ENCODE results near the gene INF2. TPM values are rescaled to one million over a fixed set of nuclear protein-coding genes. Genes with fewer than 3 reads are reported as not detected.

INF2 gene
- total and polyA plus RNA-seq, 2 experiments from 2014 or later: 36.7 to 75.5 TPM

DNA sequence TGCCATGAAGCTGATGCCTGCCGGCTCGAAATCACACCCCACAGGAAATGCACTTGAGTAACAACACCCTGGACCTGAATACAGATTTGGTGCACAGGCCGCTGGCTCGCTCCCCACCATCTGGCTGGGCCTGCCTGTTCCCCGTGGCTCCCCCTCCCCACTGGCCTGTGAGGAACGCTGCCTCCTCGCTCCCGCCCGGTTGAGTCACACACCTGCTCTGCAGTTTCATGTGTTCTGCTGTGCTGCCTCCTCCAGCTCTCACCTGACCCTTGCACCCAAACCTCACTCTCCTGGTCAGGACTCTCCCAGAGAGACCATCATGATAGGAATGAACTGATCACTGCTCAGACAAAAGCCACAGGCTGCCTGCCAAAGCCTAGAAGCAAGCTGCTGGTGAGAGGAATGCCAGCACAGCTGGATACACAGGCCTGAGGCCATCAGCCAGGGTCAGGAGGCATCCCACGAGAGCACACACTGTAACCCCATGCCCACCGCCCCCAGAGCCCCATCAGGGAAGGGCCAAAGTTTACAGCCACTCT, 59.8 kb downstream of the INF2 start:
- Histone ChIP-seq H3K79me2 (replicated peaks; ENCODE audit: insufficient read depth) (peaks cover 10% of the 10 kb centered on the region), H3K4me2 (no peak overlapping the region), H3K27ac (ENCODE audit: low read depth) (no peak overlapping the region), H2AFZ (no peak overlapping the region), H3K27me3 (ENCODE audit: insufficient read depth) (no peaks in the 10 kb centered on the region), H3F3A (replicated peaks; ENCODE audit: low read depth) (no peaks in the 10 kb centered on the region), H3K36me3 (ENCODE audit: insufficient read depth) (peaks cover 5% of the 10 kb centered on the region; the same call in 1 of the 2 replicates), H4K20me1 (replicated peaks; ENCODE audit: insufficient read depth) (peaks cover 7% of the 10 kb centered on the region; the same call in 1 of the 2 replicates), H3K4me1 (ENCODE audit: insufficient read depth) (peaks cover 3% of the 10 kb centered on the region; the same call in 1 of the 2 replicates), H3K4me3 (no peak overlapping the region), H3K9me2 (ENCODE audit: insufficient read depth) (no peaks in the 10 kb centered on the region)
- no peak for ATAC-seq
- peaks cover 21% of the 10 kb centered on the region for H3K27me3 Mint-ChIP-seq (ENCODE audit: insufficient read depth, low read depth, poor library complexity)
- H3K27ac Mint-ChIP-seq: no peak overlapping the region
- peaks cover 10% of the 10 kb centered on the region for H3K4me1 Mint-ChIP-seq
- H3K4me3 Mint-ChIP-seq: no peak overlapping the region
- no peak for TF ChIP-seq ZNF331 (CRISPR knock-in tag; IDR thresholded peaks at IDR 0.05; ENCODE audit: low read depth)
- TF ChIP-seq, protein P1, sequence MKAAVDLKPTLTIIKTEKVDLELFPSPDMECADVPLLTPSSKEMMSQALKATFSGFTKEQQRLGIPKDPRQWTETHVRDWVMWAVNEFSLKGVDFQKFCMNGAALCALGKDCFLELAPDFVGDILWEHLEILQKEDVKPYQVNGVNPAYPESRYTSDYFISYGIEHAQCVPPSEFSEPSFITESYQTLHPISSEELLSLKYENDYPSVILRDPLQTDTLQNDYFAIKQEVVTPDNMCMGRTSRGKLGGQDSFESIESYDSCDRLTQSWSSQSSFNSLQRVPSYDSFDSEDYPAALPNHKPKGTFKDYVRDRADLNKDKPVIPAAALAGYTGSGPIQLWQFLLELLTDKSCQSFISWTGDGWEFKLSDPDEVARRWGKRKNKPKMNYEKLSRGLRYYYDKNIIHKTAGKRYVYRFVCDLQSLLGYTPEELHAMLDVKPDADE (IDR thresholded peaks at IDR 0.05): no peak
- TF ChIP-seq STAT1 (IDR thresholded peaks at IDR 0.05; ENCODE audit: unreplicated experiment): no peak
- TF ChIP-seq, protein P2, sequence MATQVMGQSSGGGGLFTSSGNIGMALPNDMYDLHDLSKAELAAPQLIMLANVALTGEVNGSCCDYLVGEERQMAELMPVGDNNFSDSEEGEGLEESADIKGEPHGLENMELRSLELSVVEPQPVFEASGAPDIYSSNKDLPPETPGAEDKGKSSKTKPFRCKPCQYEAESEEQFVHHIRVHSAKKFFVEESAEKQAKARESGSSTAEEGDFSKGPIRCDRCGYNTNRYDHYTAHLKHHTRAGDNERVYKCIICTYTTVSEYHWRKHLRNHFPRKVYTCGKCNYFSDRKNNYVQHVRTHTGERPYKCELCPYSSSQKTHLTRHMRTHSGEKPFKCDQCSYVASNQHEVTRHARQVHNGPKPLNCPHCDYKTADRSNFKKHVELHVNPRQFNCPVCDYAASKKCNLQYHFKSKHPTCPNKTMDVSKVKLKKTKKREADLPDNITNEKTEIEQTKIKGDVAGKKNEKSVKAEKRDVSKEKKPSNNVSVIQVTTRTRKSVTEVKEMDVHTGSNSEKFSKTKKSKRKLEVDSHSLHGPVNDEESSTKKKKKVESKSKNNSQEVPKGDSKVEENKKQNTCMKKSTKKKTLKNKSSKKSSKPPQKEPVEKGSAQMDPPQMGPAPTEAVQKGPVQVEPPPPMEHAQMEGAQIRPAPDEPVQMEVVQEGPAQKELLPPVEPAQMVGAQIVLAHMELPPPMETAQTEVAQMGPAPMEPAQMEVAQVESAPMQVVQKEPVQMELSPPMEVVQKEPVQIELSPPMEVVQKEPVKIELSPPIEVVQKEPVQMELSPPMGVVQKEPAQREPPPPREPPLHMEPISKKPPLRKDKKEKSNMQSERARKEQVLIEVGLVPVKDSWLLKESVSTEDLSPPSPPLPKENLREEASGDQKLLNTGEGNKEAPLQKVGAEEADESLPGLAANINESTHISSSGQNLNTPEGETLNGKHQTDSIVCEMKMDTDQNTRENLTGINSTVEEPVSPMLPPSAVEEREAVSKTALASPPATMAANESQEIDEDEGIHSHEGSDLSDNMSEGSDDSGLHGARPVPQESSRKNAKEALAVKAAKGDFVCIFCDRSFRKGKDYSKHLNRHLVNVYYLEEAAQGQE (IDR thresholded peaks at IDR 0.05; ENCODE audit: unreplicated experiment): no peak
- no peak for TF ChIP-seq NANOG (IDR thresholded peaks at IDR 0.05; ENCODE audit: borderline replicate concordance)
- no peak for TF ChIP-seq EZH2 (IDR thresholded peaks at IDR 0.05; ENCODE audit: low read depth, unreplicated experiment)
- H3K9me3 Mint-ChIP-seq: peaks cover 27% of the 10 kb centered on the region
- DNase-seq (ENCODE audit: low spot score): no peak
- peaks cover 26% of the 10 kb centered on the region for H3K36me3 Mint-ChIP-seq (ENCODE audit: low read depth)

DNA sequence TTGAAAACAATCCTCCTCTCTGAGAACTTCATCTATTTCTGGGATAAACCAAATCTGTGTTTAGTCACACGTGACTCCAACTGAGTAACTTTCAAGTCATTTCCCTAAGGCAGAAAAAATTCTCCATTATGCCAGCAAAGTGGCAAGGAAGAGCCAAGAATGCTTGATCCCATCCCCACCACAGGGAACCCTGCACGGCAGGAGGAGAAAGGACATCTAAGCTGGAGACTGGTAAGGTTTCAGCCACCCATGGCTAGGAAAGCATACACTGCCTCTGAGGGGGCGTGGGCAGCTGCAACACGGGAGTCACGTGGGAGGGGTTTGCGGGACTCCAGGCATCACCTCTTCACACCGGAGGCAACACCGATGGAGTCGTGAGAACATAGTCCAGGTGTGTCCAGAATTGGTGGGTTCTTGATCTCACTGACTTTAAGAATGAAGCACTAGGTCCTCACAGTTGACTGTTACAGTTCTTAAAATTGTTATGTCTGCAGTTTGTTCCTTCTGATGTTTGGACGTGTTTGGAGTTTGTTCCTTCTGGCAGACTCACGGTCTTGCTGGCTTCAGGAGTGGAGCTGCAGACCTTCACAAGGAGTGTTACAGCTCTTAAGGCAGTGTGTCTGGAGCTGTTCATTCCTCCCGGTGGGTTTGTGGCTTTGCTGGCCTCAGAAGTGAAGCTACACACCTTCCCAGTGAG, 60.8 kb downstream of the INF2 start:
- no peaks in the 10 kb centered on the region for H3K27me3 ChIP-seq (ENCODE audit: insufficient read depth)
- H3K4me1 Mint-ChIP-seq: peaks cover 17% of the 10 kb centered on the region
- H3K4me3 ChIP-seq: no peak overlapping the region
- H3K36me3 ChIP-seq (ENCODE audit: insufficient read depth): peaks cover 5% of the 10 kb centered on the region; the same call in 1 of the 2 replicates
- H3K4me1 ChIP-seq (ENCODE audit: insufficient read depth): peaks cover 6% of the 10 kb centered on the region; the same call in 1 of the 2 replicates
- peaks cover 32% of the 10 kb centered on the region for H3K36me3 Mint-ChIP-seq (ENCODE audit: low read depth)
- peaks cover 9% of the 10 kb centered on the region for H4K20me1 ChIP-seq (replicated peaks; ENCODE audit: insufficient read depth)
- ATAC-seq: no peak
- H3K27ac Mint-ChIP-seq: no peak overlapping the region
- no peaks in the 10 kb centered on the region for H3K9me2 ChIP-seq (ENCODE audit: insufficient read depth)
- peaks cover 27% of the 10 kb centered on the region for H3K9me3 Mint-ChIP-seq
- no peaks in the 10 kb centered on the region for H3F3A ChIP-seq (replicated peaks; ENCODE audit: low read depth)
- no peak overlapping the region for H3K27ac ChIP-seq (ENCODE audit: low read depth)
- no peak overlapping the region for H3K4me2 ChIP-seq
- DNase-seq (ENCODE audit: low spot score): no peak
- H2AFZ ChIP-seq: no peak overlapping the region
- H3K79me2 ChIP-seq (replicated peaks; ENCODE audit: insufficient read depth): peaks cover 20% of the 10 kb centered on the region
- peaks cover 26% of the 10 kb centered on the region for H3K27me3 Mint-ChIP-seq (ENCODE audit: insufficient read depth, low read depth, poor library complexity)
- H3K4me3 Mint-ChIP-seq: peak overlapping the region; percentile 14; the same call in 1 of the 3 replicates
- TF ChIP-seq CREB1 (CRISPR knock-in tag; IDR thresholded peaks at IDR 0.05; ENCODE audit: low read depth): no peak
- TF ChIP-seq, protein P1 (IDR thresholded peaks at IDR 0.05): no peak
- TF ChIP-seq, protein P3, sequence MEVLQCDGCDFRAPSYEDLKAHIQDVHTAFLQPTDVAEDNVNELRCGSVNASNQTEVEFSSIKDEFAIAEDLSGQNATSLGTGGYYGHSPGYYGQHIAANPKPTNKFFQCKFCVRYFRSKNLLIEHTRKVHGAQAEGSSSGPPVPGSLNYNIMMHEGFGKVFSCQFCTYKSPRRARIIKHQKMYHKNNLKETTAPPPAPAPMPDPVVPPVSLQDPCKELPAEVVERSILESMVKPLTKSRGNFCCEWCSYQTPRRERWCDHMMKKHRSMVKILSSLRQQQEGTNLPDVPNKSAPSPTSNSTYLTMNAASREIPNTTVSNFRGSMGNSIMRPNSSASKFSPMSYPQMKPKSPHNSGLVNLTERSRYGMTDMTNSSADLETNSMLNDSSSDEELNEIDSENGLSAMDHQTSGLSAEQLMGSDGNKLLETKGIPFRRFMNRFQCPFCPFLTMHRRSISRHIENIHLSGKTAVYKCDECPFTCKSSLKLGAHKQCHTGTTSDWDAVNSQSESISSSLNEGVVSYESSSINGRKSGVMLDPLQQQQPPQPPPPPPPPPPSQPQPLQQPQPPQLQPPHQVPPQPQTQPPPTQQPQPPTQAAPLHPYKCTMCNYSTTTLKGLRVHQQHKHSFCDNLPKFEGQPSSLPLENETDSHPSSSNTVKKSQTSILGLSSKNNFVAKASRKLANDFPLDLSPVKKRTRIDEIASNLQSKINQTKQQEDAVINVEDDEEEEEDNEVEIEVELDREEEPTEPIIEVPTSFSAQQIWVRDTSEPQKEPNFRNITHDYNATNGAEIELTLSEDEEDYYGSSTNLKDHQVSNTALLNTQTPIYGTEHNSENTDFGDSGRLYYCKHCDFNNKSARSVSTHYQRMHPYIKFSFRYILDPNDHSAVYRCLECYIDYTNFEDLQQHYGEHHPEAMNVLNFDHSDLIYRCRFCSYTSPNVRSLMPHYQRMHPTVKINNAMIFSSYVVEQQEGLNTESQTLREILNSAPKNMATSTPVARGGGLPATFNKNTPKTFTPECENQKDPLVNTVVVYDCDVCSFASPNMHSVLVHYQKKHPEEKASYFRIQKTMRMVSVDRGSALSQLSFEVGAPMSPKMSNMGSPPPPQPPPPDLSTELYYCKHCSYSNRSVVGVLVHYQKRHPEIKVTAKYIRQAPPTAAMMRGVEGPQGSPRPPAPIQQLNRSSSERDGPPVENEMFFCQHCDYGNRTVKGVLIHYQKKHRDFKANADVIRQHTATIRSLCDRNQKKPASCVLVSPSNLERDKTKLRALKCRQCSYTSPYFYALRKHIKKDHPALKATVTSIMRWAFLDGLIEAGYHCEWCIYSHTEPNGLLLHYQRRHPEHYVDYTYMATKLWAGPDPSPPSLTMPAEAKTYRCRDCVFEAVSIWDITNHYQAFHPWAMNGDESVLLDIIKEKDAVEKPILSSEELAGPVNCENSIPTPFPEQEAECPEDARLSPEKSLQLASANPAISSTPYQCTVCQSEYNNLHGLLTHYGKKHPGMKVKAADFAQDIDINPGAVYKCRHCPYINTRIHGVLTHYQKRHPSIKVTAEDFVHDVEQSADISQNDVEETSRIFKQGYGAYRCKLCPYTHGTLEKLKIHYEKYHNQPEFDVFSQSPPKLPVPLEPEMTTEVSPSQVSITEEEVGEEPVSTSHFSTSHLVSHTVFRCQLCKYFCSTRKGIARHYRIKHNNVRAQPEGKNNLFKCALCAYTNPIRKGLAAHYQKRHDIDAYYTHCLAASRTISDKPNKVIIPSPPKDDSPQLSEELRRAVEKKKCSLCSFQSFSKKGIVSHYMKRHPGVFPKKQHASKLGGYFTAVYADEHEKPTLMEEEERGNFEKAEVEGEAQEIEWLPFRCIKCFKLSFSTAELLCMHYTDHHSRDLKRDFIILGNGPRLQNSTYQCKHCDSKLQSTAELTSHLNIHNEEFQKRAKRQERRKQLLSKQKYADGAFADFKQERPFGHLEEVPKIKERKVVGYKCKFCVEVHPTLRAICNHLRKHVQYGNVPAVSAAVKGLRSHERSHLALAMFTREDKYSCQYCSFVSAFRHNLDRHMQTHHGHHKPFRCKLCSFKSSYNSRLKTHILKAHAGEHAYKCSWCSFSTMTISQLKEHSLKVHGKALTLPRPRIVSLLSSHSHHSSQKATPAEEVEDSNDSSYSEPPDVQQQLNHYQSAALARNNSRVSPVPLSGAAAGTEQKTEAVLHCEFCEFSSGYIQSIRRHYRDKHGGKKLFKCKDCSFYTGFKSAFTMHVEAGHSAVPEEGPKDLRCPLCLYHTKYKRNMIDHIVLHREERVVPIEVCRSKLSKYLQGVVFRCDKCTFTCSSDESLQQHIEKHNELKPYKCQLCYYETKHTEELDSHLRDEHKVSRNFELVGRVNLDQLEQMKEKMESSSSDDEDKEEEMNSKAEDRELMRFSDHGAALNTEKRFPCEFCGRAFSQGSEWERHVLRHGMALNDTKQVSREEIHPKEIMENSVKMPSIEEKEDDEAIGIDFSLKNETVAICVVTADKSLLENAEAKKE (CRISPR knock-in tag; IDR thresholded peaks at IDR 0.05): no peak
